NCI-H1048 (cell line): Measurements from ENCODE around the gene QPRT.
"Not testable (repeated sequence)": the region's sequence is repeated elsewhere in the genome, so short reads cannot be mapped to it uniquely, and the experiment has no call there.

ENCODE experiments used
- DNase-seq: peaks from one replicate; lab custom pipeline; 2025; lab: John Stamatoyannopoulos, UW

QPRT gene

DNA sequence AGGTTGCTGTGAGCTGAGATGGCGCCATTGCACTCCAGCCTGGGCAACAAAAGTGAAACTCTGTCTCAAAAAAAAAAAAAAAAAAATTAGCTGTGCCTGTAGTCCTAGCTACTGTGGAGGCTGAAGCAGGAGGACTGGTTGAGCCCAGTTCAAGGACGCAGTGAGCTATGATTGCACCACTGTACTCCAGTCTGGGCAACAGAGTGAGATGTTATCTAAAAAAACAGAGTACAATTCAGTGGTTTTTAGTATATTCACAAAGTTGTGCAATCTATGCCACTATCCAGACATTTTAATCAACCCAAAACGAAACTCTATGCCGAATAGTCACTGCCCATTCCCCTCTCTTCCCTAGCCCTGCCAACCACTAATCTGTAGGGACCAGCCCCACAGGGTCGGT lies 41.7 kb downstream of the QPRT start:
- no peak for DNase-seq

GRCh38 chr16:29721167-29721879 lies 42.3 kb downstream of the QPRT start:
- DNase-seq, result not testable (repeated sequence)

DNA sequence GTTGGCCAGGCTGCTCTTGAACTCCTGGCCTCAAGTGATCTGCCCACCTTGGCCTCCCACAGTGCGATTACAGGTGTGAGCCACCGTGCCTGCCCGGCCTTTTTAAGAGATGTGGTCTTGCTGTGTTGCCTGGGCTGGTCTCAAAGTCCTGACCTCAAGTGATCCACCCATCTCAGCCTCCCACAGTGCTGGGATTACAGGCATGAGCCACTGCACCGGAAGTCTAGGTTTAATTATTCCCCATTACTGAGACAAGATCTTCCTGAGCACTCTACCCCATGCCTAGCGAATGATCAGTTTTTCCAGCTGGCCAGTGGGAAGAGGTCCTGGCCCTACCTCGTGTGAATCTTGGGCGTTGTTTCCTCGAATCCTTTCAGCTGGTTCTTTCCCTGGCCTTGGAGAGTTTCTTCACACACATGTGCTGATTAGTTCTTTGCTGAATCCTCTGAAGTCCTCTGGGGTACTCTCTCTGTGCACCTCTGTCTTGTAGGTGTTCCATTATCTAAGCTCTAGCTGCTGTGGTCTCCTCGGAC lies 47.9 kb downstream of the QPRT start:
- no peak for DNase-seq

GRCh38 chr16:29727452-29727851 lies 48.5 kb downstream of the QPRT start:
- no peak for DNase-seq

DNA sequence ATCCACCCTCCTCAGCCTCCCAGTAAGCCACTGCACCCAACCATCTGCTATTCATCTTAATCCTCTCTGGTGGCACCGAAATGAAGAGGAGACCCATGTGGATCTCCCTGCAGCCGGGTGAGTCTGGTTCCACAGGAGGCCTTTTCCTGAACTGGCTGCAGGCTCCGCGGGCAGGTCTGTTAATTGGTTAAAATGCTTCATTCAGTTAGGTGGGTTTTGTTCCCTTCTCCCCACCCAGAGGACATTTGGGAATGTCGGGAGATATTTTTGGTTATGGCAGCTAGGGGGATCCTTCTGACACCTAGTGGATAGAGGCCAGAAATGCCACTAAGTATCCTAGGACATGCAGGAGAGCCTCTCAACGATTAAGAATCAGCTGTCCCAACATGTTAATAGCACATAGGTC lies 50.1 kb downstream of the QPRT start:
- DNase-seq, result no peak

- DNase-seq, result no peak
Measured at GRCh38 chr16:29730649-29731048, 51.7 kb downstream of the QPRT start.

DNA sequence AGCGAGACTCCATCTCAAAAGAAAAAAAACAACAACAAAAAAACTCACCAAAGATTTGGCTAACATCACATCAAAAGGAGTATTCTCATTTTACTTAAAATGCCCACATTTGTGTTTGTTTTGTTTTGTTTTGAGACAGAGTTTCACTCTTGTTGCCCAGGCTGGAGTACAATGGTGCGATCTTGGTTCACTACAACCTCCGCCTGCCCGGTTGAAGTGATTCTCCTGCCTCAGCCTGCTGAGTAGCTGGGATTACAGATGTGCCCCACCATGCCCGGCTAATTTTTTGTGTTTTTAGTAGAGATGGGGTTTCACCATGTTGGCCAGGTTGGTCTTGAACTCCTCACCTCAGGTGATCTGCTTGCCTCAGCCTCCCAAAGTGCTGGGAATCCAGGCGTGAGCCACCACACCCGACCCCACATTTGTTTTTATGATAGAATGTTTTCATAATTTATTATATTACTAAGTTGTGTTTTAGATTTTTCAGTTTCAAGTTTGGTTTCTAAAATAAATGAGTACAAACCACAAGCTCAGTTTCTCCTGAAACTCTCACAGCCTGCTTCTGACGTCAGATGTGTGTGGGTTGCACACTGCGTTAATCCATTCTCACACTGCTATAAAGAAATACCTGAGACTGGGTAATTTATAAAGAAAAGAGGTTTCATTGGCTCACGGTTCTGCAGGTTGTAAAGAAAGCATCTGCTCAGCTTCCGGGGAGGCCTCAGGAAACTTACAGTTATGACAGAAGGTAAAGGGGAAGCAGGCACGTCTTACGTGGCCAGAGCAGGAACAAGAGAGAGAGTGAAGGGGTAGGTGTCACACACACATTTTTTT lies 53.0 kb downstream of the QPRT start:
- DNase-seq, result not testable (repeated sequence)

DNA sequence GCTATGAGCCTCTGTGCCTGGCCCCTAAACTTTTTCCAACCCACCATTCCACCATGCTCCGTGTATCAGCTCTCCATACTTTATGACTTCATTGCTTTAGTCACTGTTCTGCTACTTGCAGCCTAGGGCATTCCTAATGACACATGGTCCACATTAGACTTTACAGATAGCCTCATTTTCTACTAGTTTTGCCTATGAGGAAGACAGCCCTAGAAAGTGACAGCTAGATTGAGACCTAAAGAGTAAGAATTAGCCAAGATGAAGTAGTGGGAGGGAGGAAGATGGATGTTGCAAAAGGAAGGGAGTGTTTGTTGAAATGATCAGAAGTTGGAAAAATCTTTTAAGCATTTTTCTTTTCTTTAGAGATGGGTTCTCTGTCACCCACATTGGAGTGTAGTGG lies 55.8 kb downstream of the QPRT start:
- no peak for DNase-seq

DNA sequence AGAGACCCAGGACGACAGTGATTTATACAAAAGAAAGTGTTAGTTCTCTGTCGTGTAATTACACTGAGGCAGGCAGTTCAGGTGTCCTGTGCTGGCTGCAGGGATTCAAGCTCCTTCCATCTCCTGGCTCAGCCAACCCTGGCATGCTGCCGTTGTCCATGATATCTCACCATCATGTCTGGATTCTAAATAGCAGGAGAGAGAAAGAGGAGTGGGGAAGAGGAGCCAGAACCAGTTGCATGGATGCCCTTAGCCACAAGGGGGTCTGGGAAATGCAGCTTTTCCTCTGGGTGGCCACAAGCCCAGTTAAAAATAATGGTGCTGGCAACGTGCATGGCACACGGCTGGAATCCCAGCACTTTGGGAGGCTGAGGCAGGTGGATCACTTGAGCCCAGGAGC lies 57.1 kb downstream of the QPRT start:
- no peak for DNase-seq

GRCh38 chr16:29736764-29737163 lies 57.8 kb downstream of the QPRT start:
- DNase-seq, result no peak

GRCh38 chr16:29737713-29738112 lies 58.7 kb downstream of the QPRT start:
- no peak for DNase-seq

GRCh38 chr16:29738514-29738913 lies 59.5 kb downstream of the QPRT start:
- no peak for DNase-seq

GRCh38 chr16:29739927-29740629 lies 61.1 kb downstream of the QPRT start:
- not testable (repeated sequence) for DNase-seq

GRCh38 chr16:29740630-29741015 lies 61.6 kb downstream of the QPRT start:
- DNase-seq, result not testable (repeated sequence)

DNA sequence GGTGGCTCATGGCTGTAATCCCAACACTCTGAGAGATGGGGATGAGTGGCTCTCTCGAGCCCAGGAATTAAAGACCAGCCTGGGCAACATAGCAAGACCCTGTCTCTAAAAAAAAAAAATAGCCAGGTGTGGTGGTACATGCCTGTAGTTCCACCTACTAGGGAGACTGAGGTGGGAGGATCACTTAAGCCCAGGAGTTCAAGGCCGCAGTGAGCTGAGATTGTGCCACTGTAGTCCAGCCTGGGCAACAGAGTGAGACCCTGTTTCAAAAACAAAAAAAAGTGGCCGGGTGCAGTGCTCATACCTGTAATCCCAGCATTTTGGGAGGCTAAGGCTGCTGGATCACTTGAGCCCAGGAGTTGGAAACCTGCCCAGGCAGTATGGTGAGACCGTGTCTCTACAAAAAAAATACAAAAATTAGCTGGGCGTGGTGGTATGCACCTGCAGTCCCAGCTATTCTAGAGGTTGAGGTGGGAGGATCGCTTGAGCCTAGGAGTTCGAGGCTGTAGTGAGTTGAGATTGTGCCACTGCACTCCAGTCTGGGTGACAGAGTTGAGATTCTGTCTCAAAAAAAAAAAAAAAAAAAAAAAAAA lies 63.8 kb downstream of the QPRT start:
- no peak for DNase-seq

GRCh38 chr16:29743475-29743826 lies 64.5 kb downstream of the QPRT start:
- no peak for DNase-seq

GRCh38 chr16:29743827-29744531 lies 65.0 kb downstream of the QPRT start:
- no peak for DNase-seq

DNA sequence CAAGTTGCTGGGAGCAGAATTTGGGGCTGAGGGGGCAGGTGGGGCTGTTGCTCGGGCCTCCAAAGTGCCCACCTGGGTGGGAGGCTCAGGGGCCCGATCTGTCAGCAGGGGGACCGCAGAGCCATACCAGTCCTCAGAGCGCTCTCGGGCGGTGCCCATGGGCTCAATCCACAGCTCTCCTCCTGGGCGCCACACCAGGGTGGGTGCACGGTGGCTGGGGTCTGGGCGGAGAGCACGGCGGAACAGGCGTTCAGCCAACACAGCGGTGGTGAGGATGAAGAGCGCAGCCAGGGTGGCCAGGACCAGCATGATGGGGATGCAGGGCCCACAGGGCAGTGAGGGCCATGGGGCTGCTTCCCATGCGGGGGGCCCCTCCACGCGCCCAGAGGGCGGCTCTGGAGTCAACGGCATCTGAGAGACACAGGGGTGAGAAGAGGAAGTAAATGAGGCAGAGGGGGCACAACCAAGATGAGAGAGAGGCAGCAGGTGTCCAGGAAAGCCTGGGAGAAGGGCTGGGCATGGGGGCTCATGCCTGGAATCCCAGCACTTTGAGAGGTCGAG lies 65.6 kb downstream of the QPRT start:
- DNase-seq, result no peak

GRCh38 chr16:29745121-29745852 lies 66.3 kb downstream of the QPRT start:
- no peak for DNase-seq

GRCh38 chr16:29745853-29746345 lies 66.9 kb downstream of the QPRT start, which contains the start of gene C16orf54:
TSS of gene C16orf54 (minus strand) at chr16:29745990. CDS start at chr16:29744951, 1,039 bp downstream.
- DNase-seq, result no peak
